ENCODE results near the gene SLC6A18. TPM values are rescaled to one million over a fixed set of nuclear protein-coding genes. Genes with fewer than 3 reads are reported as not detected.
A peak's percentile ranks its signal among the peaks of the same experiment; 100 is the strongest.

The SLC6A18 gene
- total RNA-seq, 1 experiment from 2014 or later, result not detected

DNA sequence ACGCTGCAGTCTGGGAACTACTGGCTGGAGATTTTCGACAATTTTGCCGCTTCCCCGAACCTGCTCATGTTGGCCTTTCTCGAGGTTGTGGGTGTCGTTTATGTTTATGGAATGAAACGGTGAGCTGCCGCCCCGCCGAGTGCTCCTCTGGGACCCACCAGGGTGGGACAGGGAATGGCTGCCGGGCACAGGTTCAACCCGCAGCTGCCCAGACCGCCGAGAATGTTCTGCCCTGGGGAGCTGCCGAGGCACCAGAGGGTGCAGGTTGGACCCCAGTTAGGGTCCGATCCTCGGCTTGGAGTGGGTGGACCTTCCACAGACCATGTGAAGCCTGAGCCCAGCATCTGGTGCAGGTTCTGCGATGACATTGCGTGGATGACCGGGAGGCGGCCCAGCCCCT is 19.1 kb downstream of the SLC6A18 start:
- CTCF ChIA-PET, result no interaction called here

DNA sequence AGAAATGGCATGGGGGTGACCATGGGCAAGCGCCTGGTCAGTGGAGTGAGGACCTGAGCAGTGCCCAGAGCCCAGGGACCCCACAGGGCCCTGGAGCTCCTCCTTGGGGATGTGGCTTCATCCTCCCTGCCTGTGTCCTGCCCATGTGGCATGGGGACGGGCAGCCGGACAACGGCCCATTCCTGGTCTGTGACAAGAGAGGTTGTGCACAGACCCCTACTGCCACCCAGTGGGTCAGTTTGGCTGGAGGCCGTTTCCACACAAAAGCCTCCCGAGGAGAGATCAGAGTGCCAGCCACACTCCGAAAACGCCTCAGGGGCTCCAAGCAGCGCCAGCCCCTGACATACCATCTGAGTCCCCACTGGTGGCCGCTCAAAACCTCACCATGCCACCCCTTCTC is 19.8 kb downstream of the SLC6A18 start:
- TF ChIP-seq, protein P1, sequence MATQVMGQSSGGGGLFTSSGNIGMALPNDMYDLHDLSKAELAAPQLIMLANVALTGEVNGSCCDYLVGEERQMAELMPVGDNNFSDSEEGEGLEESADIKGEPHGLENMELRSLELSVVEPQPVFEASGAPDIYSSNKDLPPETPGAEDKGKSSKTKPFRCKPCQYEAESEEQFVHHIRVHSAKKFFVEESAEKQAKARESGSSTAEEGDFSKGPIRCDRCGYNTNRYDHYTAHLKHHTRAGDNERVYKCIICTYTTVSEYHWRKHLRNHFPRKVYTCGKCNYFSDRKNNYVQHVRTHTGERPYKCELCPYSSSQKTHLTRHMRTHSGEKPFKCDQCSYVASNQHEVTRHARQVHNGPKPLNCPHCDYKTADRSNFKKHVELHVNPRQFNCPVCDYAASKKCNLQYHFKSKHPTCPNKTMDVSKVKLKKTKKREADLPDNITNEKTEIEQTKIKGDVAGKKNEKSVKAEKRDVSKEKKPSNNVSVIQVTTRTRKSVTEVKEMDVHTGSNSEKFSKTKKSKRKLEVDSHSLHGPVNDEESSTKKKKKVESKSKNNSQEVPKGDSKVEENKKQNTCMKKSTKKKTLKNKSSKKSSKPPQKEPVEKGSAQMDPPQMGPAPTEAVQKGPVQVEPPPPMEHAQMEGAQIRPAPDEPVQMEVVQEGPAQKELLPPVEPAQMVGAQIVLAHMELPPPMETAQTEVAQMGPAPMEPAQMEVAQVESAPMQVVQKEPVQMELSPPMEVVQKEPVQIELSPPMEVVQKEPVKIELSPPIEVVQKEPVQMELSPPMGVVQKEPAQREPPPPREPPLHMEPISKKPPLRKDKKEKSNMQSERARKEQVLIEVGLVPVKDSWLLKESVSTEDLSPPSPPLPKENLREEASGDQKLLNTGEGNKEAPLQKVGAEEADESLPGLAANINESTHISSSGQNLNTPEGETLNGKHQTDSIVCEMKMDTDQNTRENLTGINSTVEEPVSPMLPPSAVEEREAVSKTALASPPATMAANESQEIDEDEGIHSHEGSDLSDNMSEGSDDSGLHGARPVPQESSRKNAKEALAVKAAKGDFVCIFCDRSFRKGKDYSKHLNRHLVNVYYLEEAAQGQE (IDR thresholded peaks at IDR 0.05; ENCODE audit: insufficient read depth in 1 of 2, low read depth in 2 of 2, low read length in 1 of 2), result peak in 1 of 2 experiments; percentile 74; a peak in 2 of 4 replicates
- TF ChIP-seq SIN3A (IDR thresholded peaks at IDR 0.05; ENCODE audit: borderline replicate concordance, insufficient read depth, low read depth, low read length), result no peak
- in situ Hi-C loops (cut with HindIII; ENCODE audit: low pct_unique_long_range_greater_than_20kb, low sequenced_read_pairs), result no loop called here
- no peaks in the 10 kb centered on the region for H3K9me3 ChIP-seq (ENCODE audit: control insufficient read depth, insufficient read depth, low read depth, low read length)
- H3K27ac ChIP-seq (ENCODE audit: low read length), result no peak overlapping the region
- no peaks in the 10 kb centered on the region for H3K4me1 ChIP-seq (ENCODE audit: control insufficient read depth, insufficient read depth, low read length)
- intact Hi-C loops (cut with micrococcal nuclease; ENCODE audit: unreplicated experiment), result loop anchor here (10.0 kb wide), 1 partner anchor 80 kb away; no protein-coding TSS in a partner anchor
- no peaks in the 10 kb centered on the region; the same call in 1 of the 2 replicates for H3K27me3 ChIP-seq (ENCODE audit: control insufficient read depth, insufficient read depth, low read length)
- no peak overlapping the region for H3K4me3 ChIP-seq (ENCODE audit: low read depth in 2 of 2, low read length in 2 of 2)
- no TSS peak for BruUV-seq (replicated peaks)
- peak; percentile 76 for ATAC-seq
- ChIA-PET POLR2A (no interaction called here), CTCF (interaction anchor here (1.0 kb wide), 1 partner anchor 44 kb away, joined by 3 read pairs; the partner anchor contains the start of gene SLC6A19)
- no peaks in the 10 kb centered on the region for H3K36me3 ChIP-seq (ENCODE audit: control insufficient read depth, insufficient read depth, low read length)
- no peak for DNase-seq (ENCODE audit: low read depth, low spot score)

More for the DNA sequence above, 19.1 kb downstream of the SLC6A18 start:
- Histone ChIP-seq H3K9me3 (ENCODE audit: control insufficient read depth, insufficient read depth, low read depth, low read length) (no peaks in the 10 kb centered on the region), H3K36me3 (ENCODE audit: control insufficient read depth, insufficient read depth, low read length) (no peaks in the 10 kb centered on the region), H3K4me1 (ENCODE audit: control insufficient read depth, insufficient read depth, low read length) (no peaks in the 10 kb centered on the region), H3K27ac (ENCODE audit: low read length) (no peak overlapping the region), H3K27me3 (ENCODE audit: control insufficient read depth, insufficient read depth, low read length) (no peaks in the 10 kb centered on the region; the same call in 1 of the 2 replicates), H3K4me3 (ENCODE audit: low read depth in 2 of 2, low read length in 2 of 2) (no peak overlapping the region)
- no peak for DNase-seq (ENCODE audit: low read depth, low spot score)
- in situ Hi-C loops (cut with HindIII; ENCODE audit: low pct_unique_long_range_greater_than_20kb, low sequenced_read_pairs) (no loop called here), intact Hi-C loops (cut with micrococcal nuclease; ENCODE audit: unreplicated experiment) (loop anchor here (10.0 kb wide), 1 partner anchor 79 kb away; no protein-coding TSS in a partner anchor)
- no peak for ATAC-seq
- BruUV-seq (replicated peaks), result no TSS peak
- POLR2A ChIA-PET, result no interaction called here
- TF ChIP-seq, protein P2, sequence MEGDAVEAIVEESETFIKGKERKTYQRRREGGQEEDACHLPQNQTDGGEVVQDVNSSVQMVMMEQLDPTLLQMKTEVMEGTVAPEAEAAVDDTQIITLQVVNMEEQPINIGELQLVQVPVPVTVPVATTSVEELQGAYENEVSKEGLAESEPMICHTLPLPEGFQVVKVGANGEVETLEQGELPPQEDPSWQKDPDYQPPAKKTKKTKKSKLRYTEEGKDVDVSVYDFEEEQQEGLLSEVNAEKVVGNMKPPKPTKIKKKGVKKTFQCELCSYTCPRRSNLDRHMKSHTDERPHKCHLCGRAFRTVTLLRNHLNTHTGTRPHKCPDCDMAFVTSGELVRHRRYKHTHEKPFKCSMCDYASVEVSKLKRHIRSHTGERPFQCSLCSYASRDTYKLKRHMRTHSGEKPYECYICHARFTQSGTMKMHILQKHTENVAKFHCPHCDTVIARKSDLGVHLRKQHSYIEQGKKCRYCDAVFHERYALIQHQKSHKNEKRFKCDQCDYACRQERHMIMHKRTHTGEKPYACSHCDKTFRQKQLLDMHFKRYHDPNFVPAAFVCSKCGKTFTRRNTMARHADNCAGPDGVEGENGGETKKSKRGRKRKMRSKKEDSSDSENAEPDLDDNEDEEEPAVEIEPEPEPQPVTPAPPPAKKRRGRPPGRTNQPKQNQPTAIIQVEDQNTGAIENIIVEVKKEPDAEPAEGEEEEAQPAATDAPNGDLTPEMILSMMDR (IDR thresholded peaks at IDR 0.05), result no peak
- TF ChIP-seq TCF7L2 (IDR thresholded peaks at IDR 0.05; ENCODE audit: low read depth, low read length), result no peak
- TF ChIP-seq, protein P1 (IDR thresholded peaks at IDR 0.05; ENCODE audit: insufficient read depth in 1 of 2, low read depth in 2 of 2, low read length in 1 of 2), result no peak

Measured in Panc1 (cell line).